Right forelimb (tissue), 1 donor: ENCODE measurements around the gene WFS1.

Experiments used
- DNase-seq: peaks from one replicate; pipeline ENCODE4 v3.0.0-alpha.2; 2018

The WFS1 gene

DNA sequence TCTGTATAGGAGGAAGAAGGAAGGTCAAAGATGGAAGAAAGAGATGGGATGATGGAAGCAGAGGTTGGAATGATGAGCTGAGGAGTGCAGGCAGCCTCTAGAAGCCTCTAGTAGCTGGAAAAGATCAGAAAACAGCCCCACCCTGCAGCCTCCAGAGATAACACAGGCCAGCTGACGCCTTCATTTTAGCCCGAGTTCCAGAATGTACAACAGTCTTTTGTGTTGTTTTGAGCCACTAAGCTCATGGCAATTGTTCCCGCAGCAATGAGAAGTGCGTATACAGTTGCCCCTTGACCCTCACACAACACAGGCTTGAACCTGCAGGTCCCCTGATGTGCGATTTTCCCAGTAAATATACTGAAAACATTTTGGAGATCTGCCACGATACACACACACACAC, 72.0 kb downstream of the WFS1 start:
- no peak for DNase-seq

DNA sequence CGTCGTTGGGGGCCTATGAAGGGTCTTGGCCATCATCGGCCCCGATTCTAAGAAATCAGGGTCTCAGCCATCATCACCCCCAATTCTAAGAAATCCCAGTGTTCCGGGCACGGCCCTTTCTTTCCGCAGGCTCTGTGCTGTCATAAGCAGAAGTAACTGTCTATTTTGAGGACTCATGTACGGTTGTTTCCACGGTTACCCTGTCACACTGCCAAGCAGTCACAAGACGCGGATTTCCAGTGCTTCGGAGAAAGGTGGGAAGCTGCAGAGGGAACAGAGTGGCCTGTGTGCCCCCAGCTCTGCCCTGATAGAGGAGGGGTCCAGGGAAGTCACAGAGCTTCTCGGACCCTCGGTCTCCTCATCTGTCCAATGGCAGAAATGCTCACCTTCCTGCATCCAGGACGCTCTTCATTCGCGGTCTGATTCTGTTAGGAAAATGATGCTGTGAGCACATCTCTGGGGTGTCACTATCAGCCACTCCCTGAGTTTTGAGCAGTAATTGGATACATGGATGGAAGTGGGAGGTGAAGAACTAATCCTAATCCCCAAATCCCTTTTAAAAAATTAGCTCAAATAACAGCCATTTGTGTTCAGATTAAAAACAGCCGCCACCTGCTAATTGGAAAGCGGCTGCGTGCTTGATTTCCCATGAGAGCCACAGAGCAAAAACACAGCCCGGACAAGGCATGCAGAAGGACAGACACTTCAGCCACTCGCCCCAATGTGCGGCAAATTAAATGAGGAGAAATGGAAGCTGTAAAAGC, 73.1 kb downstream of the WFS1 start:
- no peak for DNase-seq

DNA sequence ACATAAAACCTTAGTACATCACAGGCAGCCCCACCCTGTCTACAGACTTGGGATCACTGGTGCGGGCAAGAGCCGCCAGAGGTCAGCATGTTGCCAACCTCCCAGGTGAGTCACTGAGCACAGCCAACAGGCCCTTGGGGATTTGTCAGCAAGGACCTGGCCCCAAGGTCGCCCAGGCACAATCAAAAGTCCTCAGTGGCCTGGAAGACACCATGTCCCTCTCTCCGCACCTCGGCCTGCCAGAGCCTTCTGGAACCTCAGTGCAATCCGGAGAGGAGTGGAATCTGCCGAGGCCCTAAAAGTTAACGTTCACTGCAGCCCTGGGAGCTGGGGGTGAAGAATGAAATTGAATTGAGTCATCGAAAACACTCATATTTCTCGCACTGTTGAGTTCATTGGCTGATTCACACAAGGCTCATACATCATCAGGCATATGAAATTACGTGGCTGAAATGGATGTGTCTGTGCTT, 74.3 kb downstream of the WFS1 start:
- no peak for DNase-seq

DNA sequence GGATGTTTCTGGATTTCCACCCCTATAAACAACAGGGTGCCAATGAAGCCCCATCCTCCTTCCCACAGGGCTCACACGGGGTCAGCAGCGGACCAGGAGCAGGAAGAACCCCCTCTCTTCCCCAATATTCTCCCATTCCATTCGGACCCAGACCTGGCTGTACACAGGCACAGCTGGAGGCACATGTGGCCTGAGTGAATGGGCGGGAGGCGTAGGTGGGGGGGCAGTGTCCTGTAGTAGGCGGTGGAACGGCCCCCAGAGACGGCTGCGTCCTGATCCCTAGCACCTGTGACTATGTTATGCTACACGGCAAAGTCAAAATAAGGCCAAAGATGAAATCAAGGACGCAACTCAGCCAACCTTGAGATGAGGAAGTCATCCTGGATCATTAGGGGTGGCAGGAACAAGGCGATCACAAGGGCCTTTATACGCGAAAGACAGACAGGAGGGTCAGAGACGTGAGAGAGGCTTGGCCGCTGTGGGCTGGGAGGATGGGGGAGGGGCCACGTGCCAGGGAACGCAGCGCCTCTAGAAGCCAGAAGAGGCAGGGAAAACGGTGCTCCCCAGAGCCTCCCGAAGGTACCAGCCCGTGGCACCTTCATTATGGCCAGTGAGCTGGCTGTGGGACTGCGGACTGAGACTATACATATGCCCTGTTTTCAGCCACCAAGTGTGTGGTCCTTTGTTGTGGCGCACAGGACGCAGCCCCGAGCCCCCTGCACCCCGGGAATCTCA, 75.6 kb downstream of the WFS1 start:
- DNase-seq, result no peak

DNA sequence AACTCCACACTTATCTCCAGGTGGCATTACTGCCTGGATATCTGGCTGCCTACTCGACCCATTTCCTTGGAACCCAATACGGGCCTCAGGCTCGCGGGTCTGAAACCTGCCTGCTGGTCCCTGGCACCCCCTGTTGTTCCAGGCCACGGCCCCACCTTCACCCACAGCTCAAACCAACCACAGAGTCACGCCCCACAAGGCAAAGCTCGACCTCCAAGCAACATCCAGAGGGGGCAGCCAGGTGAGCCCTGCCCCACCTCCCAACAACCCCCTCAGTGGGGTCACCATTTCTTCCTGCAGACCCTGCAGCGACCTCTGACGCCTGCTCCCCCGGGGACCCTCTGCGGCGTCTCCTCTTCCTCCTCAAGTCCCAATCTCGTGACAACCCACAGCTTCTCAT, 76.2 kb downstream of the WFS1 start:
- DNase-seq, result no peak

DNA sequence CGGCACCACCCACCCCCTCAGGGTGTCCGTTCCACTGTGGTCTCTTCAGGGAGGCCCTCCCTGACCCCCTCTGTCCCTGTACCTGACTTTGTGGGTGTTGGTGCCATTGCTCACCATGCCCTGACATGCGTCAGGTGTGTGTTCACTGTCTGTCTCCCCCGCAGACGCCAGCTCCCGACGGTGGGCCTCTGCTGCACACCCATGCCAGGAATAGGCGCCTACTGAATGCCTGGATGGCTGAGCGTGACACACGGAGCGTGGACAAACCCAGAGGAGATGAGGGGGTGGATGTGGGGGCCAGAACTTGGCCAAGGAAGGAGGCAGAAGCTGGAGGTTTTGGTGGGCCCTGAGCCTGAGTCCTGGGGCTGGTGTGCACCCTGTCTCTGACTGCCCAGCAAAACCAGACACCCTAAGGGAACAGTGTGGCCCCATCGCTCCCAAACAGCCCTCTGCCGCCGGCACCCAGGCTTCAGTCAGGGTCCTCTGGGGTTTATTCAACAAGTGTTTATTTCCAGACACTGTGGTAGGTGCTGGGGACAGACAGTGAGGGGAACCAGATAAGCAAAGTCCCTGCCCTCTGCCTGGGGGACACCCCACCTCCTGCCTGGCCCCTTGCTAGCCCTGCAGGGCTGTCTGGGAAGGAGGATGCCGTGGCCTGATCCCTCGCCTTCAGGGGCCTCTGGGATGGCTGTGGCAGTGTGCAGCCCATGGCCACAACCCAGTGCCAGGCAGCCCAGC, 76.9 kb downstream of the WFS1 start:
- no peak for DNase-seq

DNA sequence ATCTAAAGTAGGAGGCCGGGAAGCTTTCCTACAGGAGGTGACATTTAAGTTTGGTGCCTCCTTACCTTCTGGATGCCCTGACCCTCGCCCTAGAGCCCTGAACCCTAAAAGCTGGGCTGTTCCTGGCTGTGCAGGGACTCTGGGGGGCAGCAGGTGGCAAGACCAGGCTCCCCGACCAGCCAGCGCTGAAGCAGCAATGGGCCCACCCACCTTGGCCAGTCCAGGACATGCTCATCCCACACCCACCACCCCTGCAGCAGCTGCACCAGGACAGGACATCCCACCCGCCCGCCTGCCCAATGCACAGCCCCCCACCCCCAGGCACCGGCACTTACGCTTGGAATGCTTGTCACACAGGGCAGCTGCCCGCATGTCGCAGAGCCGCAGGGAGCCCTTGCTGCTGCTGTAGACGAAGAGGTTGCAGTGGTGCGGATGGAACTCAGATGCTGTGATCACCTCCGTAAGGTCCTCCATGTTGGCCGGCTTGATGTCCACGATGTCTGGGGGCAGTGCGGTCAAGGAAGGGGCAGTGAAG, 77.9 kb downstream of the WFS1 start:
- no peak for DNase-seq

DNA sequence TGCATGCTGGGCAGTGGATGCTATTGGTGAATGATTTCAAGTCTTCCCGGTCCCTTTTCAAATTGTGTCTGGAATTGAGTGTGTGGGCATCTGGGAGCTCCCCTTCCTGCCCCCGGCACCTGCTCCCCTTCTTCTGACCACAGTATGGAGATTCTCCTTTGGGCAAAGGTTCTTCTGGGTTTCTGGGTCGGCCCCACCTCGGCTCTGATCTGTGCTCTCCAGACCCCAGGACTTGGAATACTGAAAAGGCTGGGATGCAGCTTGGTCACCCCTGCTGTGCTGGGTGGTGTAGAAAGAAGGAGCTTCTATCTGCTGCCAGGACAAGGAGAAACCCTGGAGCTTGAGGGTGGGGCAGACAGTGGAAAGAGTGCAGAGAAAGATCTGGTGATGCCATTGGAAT, 78.8 kb downstream of the WFS1 start:
- no peak for DNase-seq

DNA sequence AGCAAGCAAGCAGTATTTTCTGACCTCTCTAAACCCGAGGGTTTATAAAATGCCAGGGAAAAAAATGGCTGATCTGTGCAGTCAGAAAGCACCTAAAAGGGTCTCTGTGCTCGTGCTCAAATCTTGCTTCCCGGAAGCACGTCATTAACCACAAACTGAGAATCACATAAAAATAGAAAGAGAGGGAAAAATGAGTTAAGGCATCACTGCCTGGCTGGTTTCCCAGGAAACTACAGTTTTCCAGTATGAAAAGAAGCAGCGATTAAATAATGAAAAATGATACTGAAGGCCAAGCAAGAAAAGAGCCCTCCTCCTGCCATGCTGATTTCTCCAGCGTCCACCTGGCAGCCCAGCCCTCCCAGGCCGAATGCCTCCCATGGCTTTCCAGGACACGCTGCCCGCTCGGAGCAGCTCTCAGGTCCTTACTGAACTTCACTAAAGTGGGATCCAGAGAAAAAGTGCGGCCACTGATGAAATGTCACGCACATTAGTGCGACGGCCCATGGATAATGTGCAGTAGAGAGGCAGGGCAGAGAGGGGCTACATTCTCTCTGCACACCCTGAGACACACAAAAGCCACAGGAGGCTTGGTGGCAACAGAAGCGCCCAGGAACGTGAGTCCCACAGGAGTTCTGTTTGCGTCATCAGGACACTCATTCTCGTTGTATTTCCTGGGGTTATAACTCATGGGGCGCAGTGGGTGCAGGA, 80.4 kb downstream of the WFS1 start:
- no peak for DNase-seq

DNA sequence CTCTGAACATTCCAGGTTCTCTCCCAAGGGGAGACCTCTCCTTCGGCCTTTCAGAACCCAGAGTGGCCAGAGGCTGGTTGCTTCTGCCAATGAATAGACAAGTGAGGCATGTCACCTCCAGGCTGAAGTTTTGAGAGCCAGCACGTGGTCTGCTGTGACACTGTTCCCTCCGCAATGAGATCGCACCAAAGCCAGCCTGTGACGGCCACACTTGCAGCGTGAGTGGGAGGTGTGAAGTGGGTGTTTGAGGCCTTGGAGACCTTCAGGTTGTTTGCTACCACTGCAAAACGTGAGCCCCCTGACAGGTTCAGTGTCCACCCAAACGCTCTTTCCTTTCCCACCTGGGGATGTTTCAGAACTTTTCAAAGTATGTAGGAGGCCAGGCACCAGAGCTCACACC, 81.0 kb downstream of the WFS1 start:
- no peak for DNase-seq

DNA sequence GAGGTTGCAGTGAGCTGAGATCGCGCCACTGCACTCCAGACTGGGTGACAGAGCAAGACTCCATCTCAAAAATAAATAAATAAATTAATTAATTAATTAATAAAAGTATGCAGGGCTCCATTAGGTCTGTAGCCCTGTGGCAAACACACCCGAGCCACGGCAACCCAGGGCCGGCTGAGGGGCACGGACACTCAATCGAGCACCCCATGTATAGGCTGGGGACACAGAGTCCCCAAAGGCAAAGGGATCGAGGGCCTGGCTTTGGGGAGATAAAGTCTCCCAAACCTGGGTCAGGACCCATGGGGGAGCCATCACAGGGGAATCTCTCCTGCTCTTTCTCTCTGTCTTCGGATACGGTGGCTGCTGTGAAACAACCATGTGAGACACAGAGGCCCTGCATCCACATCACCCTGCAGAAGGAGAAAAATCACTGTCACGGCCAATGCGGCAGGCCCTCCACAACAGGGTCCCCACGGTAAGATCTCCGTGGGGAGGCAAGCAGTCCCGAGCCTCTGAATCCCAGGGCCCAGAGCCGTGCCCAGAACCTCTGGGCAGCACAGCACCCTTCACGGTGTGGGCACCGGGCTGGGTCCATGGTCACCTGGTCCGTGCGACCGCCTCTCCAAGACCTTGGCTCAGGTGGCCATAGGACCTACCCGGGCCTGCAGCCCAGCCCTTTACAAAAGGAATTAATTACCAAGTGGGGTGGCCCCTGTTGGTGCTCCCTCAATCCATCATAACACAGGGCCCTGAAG, 81.8 kb downstream of the WFS1 start:
- no peak for DNase-seq

DNA sequence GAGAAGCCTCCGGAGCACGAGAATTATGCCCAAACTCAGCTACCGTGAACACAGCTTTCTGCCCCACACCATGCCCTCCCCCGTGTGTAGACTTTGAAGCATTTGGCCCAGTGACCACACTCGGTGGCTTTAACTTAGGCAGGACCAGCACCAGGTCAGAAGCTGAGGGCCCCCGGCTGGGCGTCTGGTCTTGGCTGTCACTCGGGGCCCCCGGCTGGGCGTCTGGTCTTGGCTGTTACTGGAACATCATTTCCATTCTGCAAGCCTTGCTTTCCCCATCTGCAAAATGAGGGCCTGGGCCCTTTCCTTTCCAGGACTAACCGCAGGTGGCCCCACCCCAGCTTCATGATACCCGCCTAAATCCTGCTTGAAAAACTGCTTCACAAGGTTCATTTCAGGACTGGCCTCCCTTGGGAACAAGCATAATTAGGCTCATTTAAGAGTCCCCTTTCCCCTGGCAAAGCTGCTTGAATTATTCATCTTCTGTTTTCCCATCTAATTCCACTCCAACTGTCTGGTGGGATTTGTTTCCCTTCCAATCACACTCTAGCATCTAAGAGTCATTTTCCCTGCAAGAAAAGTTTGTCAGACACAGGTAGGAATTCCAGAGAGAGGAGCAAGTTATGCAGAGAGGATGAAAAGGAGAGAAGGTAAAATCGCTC, 82.5 kb downstream of the WFS1 start:
- no peak for DNase-seq
